ENCODE measurements around the gene COL4A2.
"Not testable (repeated sequence)": the region's sequence is repeated elsewhere in the genome, so short reads cannot be mapped to it uniquely, and the experiment has no call there.

The COL4A2 gene

GRCh38 chr13:110311443-110312338 is 4.6 kb downstream of the COL4A2 start:
- no peak for DNase-seq
- TF ChIP-seq CTCF (IDR thresholded peaks at IDR 0.05; ENCODE audit: low read depth, low read length): no peak
- H3K4me3 ChIP-seq (ENCODE audit: low read depth, low read length): no peak overlapping the region
- no peak overlapping the region for H3K27ac ChIP-seq
- H3K27me3 ChIP-seq (ENCODE audit: insufficient read depth, low read depth, severe bottlenecking): peaks cover 4% of the 10 kb centered on the region
- peaks cover 15% of the 10 kb centered on the region for H3K36me3 ChIP-seq
- no peaks in the 10 kb centered on the region for H3K9me3 ChIP-seq (ENCODE audit: severe bottlenecking)

- peaks cover 4% of the 10 kb centered on the region for H3K27me3 ChIP-seq (ENCODE audit: insufficient read depth, low read depth, severe bottlenecking)
- TF ChIP-seq CTCF (IDR thresholded peaks at IDR 0.05; ENCODE audit: low read depth, low read length): no peak
- DNase-seq: no peak
- no peaks in the 10 kb centered on the region for H3K9me3 ChIP-seq (ENCODE audit: severe bottlenecking)
- no peak overlapping the region for H3K27ac ChIP-seq
- no peak overlapping the region for H3K4me3 ChIP-seq (ENCODE audit: low read depth, low read length)
- H3K36me3 ChIP-seq: peaks cover 19% of the 10 kb centered on the region
Measured at GRCh38 chr13:110312339-110313031, 5.4 kb downstream of the COL4A2 start.

GRCh38 chr13:110313261-110313660 is 6.2 kb downstream of the COL4A2 start:
- not testable (repeated sequence) for H3K9me3 ChIP-seq (ENCODE audit: severe bottlenecking); H3K27me3 ChIP-seq (ENCODE audit: insufficient read depth, low read depth, severe bottlenecking); H3K4me3 ChIP-seq (ENCODE audit: low read depth, low read length); DNase-seq; H3K27ac ChIP-seq
- H3K36me3 ChIP-seq: peaks cover 24% of the 10 kb centered on the region

- H3K4me3 ChIP-seq (ENCODE audit: low read depth, low read length); H3K9me3 ChIP-seq (ENCODE audit: severe bottlenecking); H3K27me3 ChIP-seq (ENCODE audit: insufficient read depth, low read depth, severe bottlenecking); H3K27ac ChIP-seq; DNase-seq: not testable (repeated sequence)
- H3K36me3 ChIP-seq: peaks cover 22% of the 10 kb centered on the region
Measured at GRCh38 chr13:110313733-110314132, 6.6 kb downstream of the COL4A2 start.

GRCh38 chr13:110314516-110315245 is 7.6 kb downstream of the COL4A2 start:
- H3K27ac ChIP-seq: no peak overlapping the region
- peaks cover 16% of the 10 kb centered on the region for H3K36me3 ChIP-seq
- no peaks in the 10 kb centered on the region for H3K9me3 ChIP-seq (ENCODE audit: severe bottlenecking)
- TF ChIP-seq CTCF (IDR thresholded peaks at IDR 0.05; ENCODE audit: low read depth, low read length): no peak
- DNase-seq: no peak
- no peaks in the 10 kb centered on the region for H3K27me3 ChIP-seq (ENCODE audit: insufficient read depth, low read depth, severe bottlenecking)
- no peak overlapping the region for H3K4me3 ChIP-seq (ENCODE audit: low read depth, low read length)

GRCh38 chr13:110316196-110316595 is 9.1 kb downstream of the COL4A2 start:
- no peak overlapping the region for H3K4me3 ChIP-seq (ENCODE audit: low read depth, low read length)
- H3K27me3 ChIP-seq (ENCODE audit: insufficient read depth, low read depth, severe bottlenecking): no peaks in the 10 kb centered on the region
- H3K36me3 ChIP-seq: peaks cover 11% of the 10 kb centered on the region
- H3K9me3 ChIP-seq (ENCODE audit: severe bottlenecking): no peaks in the 10 kb centered on the region
- TF ChIP-seq CTCF (IDR thresholded peaks at IDR 0.05; ENCODE audit: low read depth, low read length): no peak
- no peak for DNase-seq
- H3K27ac ChIP-seq: no peak overlapping the region

Data from WERI-Rb-1 (cell line).